Left lung (tissue), 10 donors: ENCODE data around the gene NOX5. TPM values are rescaled to one million over a fixed set of nuclear protein-coding genes. Genes with fewer than 3 reads are reported as not detected.
"Not testable (repeated sequence)": the region's sequence is repeated elsewhere in the genome, so short reads cannot be mapped to it uniquely, and the experiment has no call there.

Experiments
- ATAC-seq: fragments of 200-7000 bp; cut with Tn5 transposase; one replicate; pipeline ENCODE4 v1.9.1; 2020; ENCODE audit warnings: moderate library complexity
- DNase-seq, 4 donors: peaks; one replicate each; pipeline ENCODE4 v3.0.0-alpha.2; 2013 to 2020
- H3K27ac ChIP-seq, 2 donors: fragments of 200-600 bp; sonication (generic) in 1 of 2; one replicate each; pipeline versions ENCODE4 v1.5.0 to v1.8.0; 2020 to 2021
- H3K27me3 ChIP-seq, 2 donors: fragments of 200-600 bp; sonication (generic) in 1 of 2; one replicate each; pipeline versions ENCODE4 v1.5.0 to v1.8.0; 2020 to 2021
- H3K36me3 ChIP-seq, 2 donors: fragments of 200-600 bp; sonication (generic) in 1 of 2; one replicate each; pipeline versions ENCODE4 v1.5.0 to v1.8.0; 2020 to 2021
- H3K4me1 ChIP-seq, 2 donors: fragments of 200-600 bp; one replicate each; pipeline ENCODE4 v1.8.0; 2021
- H3K4me3 ChIP-seq, 2 donors: fragments of 200-600 bp; sonication (generic) in 1 of 2; one replicate each; pipeline versions ENCODE4 v1.5.0 to v1.8.0; 2020 to 2021; ENCODE audit warnings: mild to moderate bottlenecking in 1 of 2
- H3K9me3 ChIP-seq, 2 donors: fragments of 200-600 bp; sonication (generic) in 1 of 2; one replicate each; pipeline versions ENCODE4 v1.5.0 to v1.8.0; 2020 to 2021
- CTCF ChIP-seq, 2 donors: fragments of 200-600 bp; sonication (generic) in 1 of 2; IDR thresholded peaks; one replicate each; pipeline versions ENCODE4 v1.5.0 to v1.8.0; 2021; ENCODE audit warnings: antibody characterized with exemption in 2 of 2
- intact Hi-C, 2 donors: fragments of 100-400 bp; cut with DNase I; formaldehyde crosslinking; loops; one replicate each; pipeline versions ENCODE4 v1.11.2 to v1.14.2; 2022
- polyA plus RNA-seq, 6 donors: library from polyadenylated mRNA; unstranded; fragments of 120-200 nt; gene quantifications; one replicate each; pipeline ENCODE4 v1.2.1, GENCODE V29; 2013; ENCODE audit not compliant: insufficient read length in 6 of 6
- total RNA-seq, 2 donors: library from RNA; stranded (reverse); fragmentation: NEBNext Ultra II Directional; extraction: Animal tissue kit (Norgen Biotek cat#: 25700); gene quantifications; one replicate each; pipeline ENCODE4 v1.2.1, GENCODE V29; 2021
- donor health status: DM: no; HTN: yes; CAD: no.
- donor health status: DM: no; HTN: no; CAD: no.

NOX5 gene
- total and polyA plus RNA-seq, 8 donors = 0.16 to 0.83 (median 0.41) TPM

- no peak for ATAC-seq
- H3K27ac ChIP-seq = no peak overlapping the region
- H3K36me3 ChIP-seq = no peaks in the 10 kb centered on the region
- no peak overlapping the region for H3K4me3 ChIP-seq
- H3K4me1 ChIP-seq = no peaks in the 10 kb centered on the region
- no peaks in the 10 kb centered on the region for H3K9me3 ChIP-seq
- no peak for TF ChIP-seq CTCF (IDR thresholded peaks at IDR 0.05)
- intact Hi-C loops = loop anchor here in 1 of 2 donors (5.0 kb wide), 1 partner anchor 201 kb away; no protein-coding TSS in a partner anchor
- DNase-seq = no peak
- H3K27me3 ChIP-seq = no peaks in the 10 kb centered on the region
Observed at GRCh38 chr15:69061414-69061842, 46.9 kb downstream of the NOX5 start.

GRCh38 chr15:69064649-69065048 is 50.2 kb downstream of the NOX5 start:
- H3K36me3 ChIP-seq = no peaks in the 10 kb centered on the region
- no peaks in the 10 kb centered on the region for H3K4me1 ChIP-seq
- ATAC-seq (no peak), DNase-seq (no peak)
- TF ChIP-seq CTCF (IDR thresholded peaks at IDR 0.05) = no peak
- H3K4me3 ChIP-seq = no peak overlapping the region
- no peaks in the 10 kb centered on the region for H3K9me3 ChIP-seq
- no peaks in the 10 kb centered on the region for H3K27me3 ChIP-seq
- intact Hi-C loops = loop anchor here in 1 of 2 donors (5.0 kb wide), 1 partner anchor 198 kb away; no protein-coding TSS in a partner anchor
- no peak overlapping the region for H3K27ac ChIP-seq

- no peak overlapping the region for H3K27ac ChIP-seq
- H3K4me1 ChIP-seq = no peaks in the 10 kb centered on the region
- H3K4me3 ChIP-seq = no peak overlapping the region
- no peaks in the 10 kb centered on the region for H3K36me3 ChIP-seq
- DNase-seq (no peak), ATAC-seq (no peak)
- no peaks in the 10 kb centered on the region for H3K27me3 ChIP-seq
- no peaks in the 10 kb centered on the region for H3K9me3 ChIP-seq
- no peak for TF ChIP-seq CTCF (IDR thresholded peaks at IDR 0.05)
- intact Hi-C loops = no loop called here
Observed at GRCh38 chr15:69066007-69066995, 51.8 kb downstream of the NOX5 start.

GRCh38 chr15:69067296-69067695 is 52.8 kb downstream of the NOX5 start:
- Histone ChIP-seq H3K36me3 (no peaks in the 10 kb centered on the region), H3K27ac (no peak overlapping the region), H3K27me3 (no peaks in the 10 kb centered on the region), H3K9me3 (no peaks in the 10 kb centered on the region), H3K4me3 (no peak overlapping the region), H3K4me1 (no peaks in the 10 kb centered on the region)
- intact Hi-C loops = no loop called here
- ATAC-seq (no peak), DNase-seq (no peak)
- TF ChIP-seq CTCF (IDR thresholded peaks at IDR 0.05) = no peak

GRCh38 chr15:69068157-69068556 is 53.7 kb downstream of the NOX5 start:
- Histone ChIP-seq H3K27ac (no peak overlapping the region), H3K36me3 (no peaks in the 10 kb centered on the region), H3K4me3 (no peak overlapping the region), H3K27me3 (peaks cover 0 to 3% of the 10 kb centered on the region in 2 donors), H3K9me3 (no peaks in the 10 kb centered on the region), H3K4me1 (no peaks in the 10 kb centered on the region)
- TF ChIP-seq CTCF (IDR thresholded peaks at IDR 0.05) = no peak
- intact Hi-C loops = no loop called here
- DNase-seq = no peak
- no peak for ATAC-seq

GRCh38 chr15:69069290-69069689 is 54.8 kb downstream of the NOX5 start:
- H3K9me3 ChIP-seq, ATAC-seq, H3K4me1 ChIP-seq, H3K4me3 ChIP-seq, DNase-seq, H3K27ac ChIP-seq, H3K36me3 ChIP-seq, intact Hi-C loops: not testable (repeated sequence)
- peaks cover 0 to 14% of the 10 kb centered on the region in 2 donors for H3K27me3 ChIP-seq
